ENCODE data around the gene MAML2. TPM values are rescaled to one million over a fixed set of nuclear protein-coding genes. Genes with fewer than 3 reads are reported as not detected.

MAML2 gene
- total RNA-seq, 1 donor from 2014 or later: 3.8 TPM

DNA sequence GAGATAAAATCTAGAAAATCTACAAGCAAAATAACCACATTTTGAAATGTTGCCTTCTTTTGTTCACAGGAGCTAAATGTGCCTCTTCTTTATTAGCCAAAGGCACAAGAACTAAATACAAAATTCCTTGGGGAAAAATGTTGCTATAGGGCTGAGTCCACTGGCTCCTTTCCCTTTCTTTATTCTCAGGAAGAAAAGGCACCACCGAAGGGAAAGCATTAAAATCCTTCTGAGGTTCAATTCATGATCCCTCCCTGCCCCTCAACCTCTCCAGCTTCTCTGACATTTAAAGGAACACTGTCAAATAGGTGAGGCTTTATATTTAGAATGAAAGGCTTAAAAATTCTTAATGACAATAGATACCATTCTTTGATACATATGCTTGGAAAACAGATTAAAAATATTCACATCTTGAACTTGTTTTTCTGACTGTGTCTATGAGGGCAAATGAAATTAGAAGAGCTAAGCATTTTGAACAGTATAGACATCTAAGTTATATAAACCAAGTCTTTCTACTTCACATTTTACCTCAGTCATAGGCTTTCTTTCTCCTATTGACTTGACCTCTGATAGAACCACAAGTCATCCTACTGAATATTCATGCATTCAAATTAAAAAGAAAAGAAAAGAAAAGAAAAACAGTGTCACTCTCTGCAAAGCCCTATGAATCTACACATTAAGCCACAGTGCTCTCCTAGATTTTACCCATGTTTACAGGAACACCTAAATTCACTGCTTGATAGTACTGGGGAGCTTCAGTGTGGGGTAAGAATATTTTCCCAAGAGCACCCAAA lies 148.2 kb downstream of the MAML2 start:
- Mint-ChIP-seq H3K27me3 (ENCODE audit: insufficient read depth, low read depth) (no peaks in the 10 kb centered on the region), H3K4me1 (peaks cover 52% of the 10 kb centered on the region), H3K27ac (peak overlapping the region; percentile 85), H3K36me3 (peaks cover 16% of the 10 kb centered on the region), H3K9me3 (peaks cover 10% of the 10 kb centered on the region), H3K4me3 (no peak overlapping the region)
- peaks cover 42% of the 10 kb centered on the region for H3K4me1 ChIP-seq
- no peaks in the 10 kb centered on the region for H4K20me1 ChIP-seq (ENCODE audit: low read depth)
- H3K9me3 ChIP-seq (ENCODE audit: low read depth): no peaks in the 10 kb centered on the region
- no peaks in the 10 kb centered on the region for H3K36me3 ChIP-seq
- H3K9ac ChIP-seq: no peak overlapping the region
- no peak overlapping the region for H2AFZ ChIP-seq (replicated peaks)
- no peaks in the 10 kb centered on the region for H3K79me2 ChIP-seq (ENCODE audit: low read depth)
- peak overlapping the region; percentile 58 for H3K4me2 ChIP-seq
- peaks cover 12% of the 10 kb centered on the region for H3F3A ChIP-seq (ENCODE audit: low read depth)
- H3K4me3 ChIP-seq: no peak overlapping the region
- H3K27me3 ChIP-seq: no peaks in the 10 kb centered on the region
- no peak for DNase-seq (ENCODE audit: low spot score)
- TF ChIP-seq EZH2 (IDR thresholded peaks at IDR 0.05) (no peak), EZH2phosphoT487 (IDR thresholded peaks at IDR 0.05) (no peak)
- TF ChIP-seq, protein P1, sequence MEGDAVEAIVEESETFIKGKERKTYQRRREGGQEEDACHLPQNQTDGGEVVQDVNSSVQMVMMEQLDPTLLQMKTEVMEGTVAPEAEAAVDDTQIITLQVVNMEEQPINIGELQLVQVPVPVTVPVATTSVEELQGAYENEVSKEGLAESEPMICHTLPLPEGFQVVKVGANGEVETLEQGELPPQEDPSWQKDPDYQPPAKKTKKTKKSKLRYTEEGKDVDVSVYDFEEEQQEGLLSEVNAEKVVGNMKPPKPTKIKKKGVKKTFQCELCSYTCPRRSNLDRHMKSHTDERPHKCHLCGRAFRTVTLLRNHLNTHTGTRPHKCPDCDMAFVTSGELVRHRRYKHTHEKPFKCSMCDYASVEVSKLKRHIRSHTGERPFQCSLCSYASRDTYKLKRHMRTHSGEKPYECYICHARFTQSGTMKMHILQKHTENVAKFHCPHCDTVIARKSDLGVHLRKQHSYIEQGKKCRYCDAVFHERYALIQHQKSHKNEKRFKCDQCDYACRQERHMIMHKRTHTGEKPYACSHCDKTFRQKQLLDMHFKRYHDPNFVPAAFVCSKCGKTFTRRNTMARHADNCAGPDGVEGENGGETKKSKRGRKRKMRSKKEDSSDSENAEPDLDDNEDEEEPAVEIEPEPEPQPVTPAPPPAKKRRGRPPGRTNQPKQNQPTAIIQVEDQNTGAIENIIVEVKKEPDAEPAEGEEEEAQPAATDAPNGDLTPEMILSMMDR (IDR thresholded peaks at IDR 0.05): no peak
- peak overlapping the region; percentile 61 for H3K27ac ChIP-seq

DNA sequence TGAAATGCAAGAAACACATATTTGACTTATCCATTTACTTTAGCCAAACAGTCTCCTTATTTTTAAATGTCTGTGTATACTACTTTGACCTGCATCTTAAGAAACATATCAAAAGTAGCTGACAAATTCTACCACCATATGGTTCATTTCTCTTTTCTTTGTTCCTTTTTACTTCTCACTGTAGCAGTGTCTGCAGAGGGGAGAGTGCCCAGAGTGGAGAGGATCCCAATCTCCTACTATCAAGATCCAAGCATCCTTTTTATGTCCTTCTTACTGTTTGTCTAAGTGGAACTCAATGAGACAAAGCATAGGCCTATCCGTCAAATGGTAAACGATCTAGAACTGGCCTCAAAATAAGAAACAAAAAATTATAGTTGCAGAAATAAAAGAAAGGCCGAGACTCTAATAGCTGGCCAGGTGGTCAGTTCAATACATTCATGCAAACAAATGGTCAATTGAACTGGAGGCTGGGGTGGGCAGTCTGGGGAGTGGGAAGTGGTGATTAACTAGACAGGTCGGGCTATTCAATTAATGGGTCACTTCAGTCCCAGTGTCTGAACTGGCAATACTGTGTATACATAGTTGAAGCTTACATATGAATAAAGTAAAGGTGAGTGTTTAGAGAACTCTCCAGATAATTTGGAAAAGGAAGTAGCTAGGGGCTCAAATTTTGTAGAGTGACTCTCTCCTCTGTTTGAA lies 149.1 kb downstream of the MAML2 start:
- no peaks in the 10 kb centered on the region for H3K79me2 ChIP-seq (ENCODE audit: low read depth)
- peaks cover 42% of the 10 kb centered on the region for H3K4me1 ChIP-seq
- Mint-ChIP-seq H3K27ac (peak overlapping the region; percentile 74), H3K27me3 (ENCODE audit: insufficient read depth, low read depth) (no peaks in the 10 kb centered on the region), H3K4me1 (peaks cover 54% of the 10 kb centered on the region), H3K4me3 (no peak overlapping the region), H3K9me3 (peaks cover 3% of the 10 kb centered on the region), H3K36me3 (peaks cover 9% of the 10 kb centered on the region)
- no peak overlapping the region for H3K9ac ChIP-seq
- H2AFZ ChIP-seq (replicated peaks): no peak overlapping the region
- H3K27me3 ChIP-seq: no peaks in the 10 kb centered on the region
- H3F3A ChIP-seq (ENCODE audit: low read depth): peaks cover 12% of the 10 kb centered on the region
- H3K36me3 ChIP-seq: no peaks in the 10 kb centered on the region
- TF ChIP-seq EZH2phosphoT487 (IDR thresholded peaks at IDR 0.05) (no peak), EZH2 (IDR thresholded peaks at IDR 0.05) (no peak)
- TF ChIP-seq, protein P1 (IDR thresholded peaks at IDR 0.05): no peak
- H3K4me3 ChIP-seq: no peak overlapping the region
- H3K9me3 ChIP-seq (ENCODE audit: low read depth): no peaks in the 10 kb centered on the region
- peak; percentile 17 for DNase-seq (ENCODE audit: low spot score)
- peak overlapping the region; percentile 61 for H3K27ac ChIP-seq
- no peaks in the 10 kb centered on the region for H4K20me1 ChIP-seq (ENCODE audit: low read depth)
- H3K4me2 ChIP-seq: peak overlapping the region; percentile 58

DNA sequence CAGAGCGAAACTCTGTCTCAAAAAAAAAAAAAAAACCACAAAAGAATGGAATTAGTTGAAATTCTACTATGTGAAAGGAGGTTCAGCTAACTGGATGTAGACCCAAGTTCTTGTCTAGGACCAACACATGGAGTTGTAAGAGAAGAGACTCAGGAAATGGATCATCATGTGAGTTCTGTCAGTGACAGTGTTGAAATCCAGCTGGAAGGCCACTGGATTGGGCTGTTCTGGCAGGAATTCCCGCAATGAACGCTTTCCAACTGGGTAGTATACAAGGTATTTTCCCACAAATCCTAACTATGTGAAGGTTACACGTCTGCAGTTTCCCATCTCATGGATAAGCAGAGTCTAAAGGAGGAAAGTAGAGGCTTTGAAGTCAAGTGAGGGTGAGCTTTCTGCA lies 151.2 kb downstream of the MAML2 start:
- no peak overlapping the region for H2AFZ ChIP-seq (replicated peaks)
- H3K4me3 Mint-ChIP-seq: no peak overlapping the region
- H3K79me2 ChIP-seq (ENCODE audit: low read depth): no peaks in the 10 kb centered on the region
- H3F3A ChIP-seq (ENCODE audit: low read depth): peaks cover 12% of the 10 kb centered on the region
- no peak overlapping the region for H3K4me2 ChIP-seq
- no peak overlapping the region for H3K27ac Mint-ChIP-seq
- H3K9me3 ChIP-seq (ENCODE audit: low read depth): no peaks in the 10 kb centered on the region
- no peak overlapping the region for H3K9ac ChIP-seq
- peaks cover 33% of the 10 kb centered on the region for H3K4me1 ChIP-seq
- peaks cover 49% of the 10 kb centered on the region for H3K4me1 Mint-ChIP-seq
- H3K36me3 Mint-ChIP-seq: peaks cover 5% of the 10 kb centered on the region
- H3K4me3 ChIP-seq: no peak overlapping the region
- no peaks in the 10 kb centered on the region for H3K27me3 Mint-ChIP-seq (ENCODE audit: insufficient read depth, low read depth)
- no peak for DNase-seq (ENCODE audit: low spot score)
- TF ChIP-seq, protein P1 (IDR thresholded peaks at IDR 0.05): no peak
- TF ChIP-seq EZH2phosphoT487 (IDR thresholded peaks at IDR 0.05) (no peak), EZH2 (IDR thresholded peaks at IDR 0.05) (no peak)
- no peak overlapping the region for H3K27ac ChIP-seq
- H3K36me3 ChIP-seq: no peaks in the 10 kb centered on the region
- no peaks in the 10 kb centered on the region for H4K20me1 ChIP-seq (ENCODE audit: low read depth)
- H3K27me3 ChIP-seq: no peaks in the 10 kb centered on the region
- peaks cover 3% of the 10 kb centered on the region for H3K9me3 Mint-ChIP-seq

Data from neural progenitor cell (in vitro differentiated cells).